Erythroblast (primary cell): Measurements from ENCODE around the gene PTAFR.

ENCODE experiments used
- DNase-seq, 2 experiments: peaks; one replicate each; lab custom pipeline; 2025; lab: John Stamatoyannopoulos, UW
- GATA1 ChIP-seq: IDR thresholded peaks from 2 replicates; pipeline ENCODE4 v1.6.1; 2011; ENCODE audit warnings: low read depth, mild to moderate bottlenecking, control low read depth, low read length, moderate library complexity
- POLR2A ChIP-seq: IDR thresholded peaks from 2 replicates; pipeline ENCODE4 v1.6.1; 2011; ENCODE audit warnings: mild to moderate bottlenecking, low read length

The PTAFR gene

GRCh38 chr1:28176492-28177470 is at the start of gene PTAFR:
TSS of gene PTAFR (minus strand) at chr1:28176690. CDS start at chr1:28151021, 25,669 bp downstream.
- DNase-seq = no peak
- TF ChIP-seq GATA1 (no peak), POLR2A (no peak)

GRCh38 chr1:28213315-28213714 is 36.8 kb upstream of the PTAFR start:
- no peak for TF ChIP-seq POLR2A
- TF ChIP-seq GATA1 = no peak

GRCh38 chr1:28209700-28210099 is 33.2 kb upstream of the PTAFR start:
- TF ChIP-seq GATA1 (no peak), POLR2A (no peak)
- no peak for DNase-seq

More at GRCh38 chr1:28213315-28213714, 36.8 kb upstream of the PTAFR start:
- DNase-seq = peak in 1 of 2 experiments; percentile 54

- peak; percentile 70 to 75 for DNase-seq
- TF ChIP-seq GATA1 (no peak), POLR2A (no peak)
Measured at GRCh38 chr1:28208818-28209441, 32.4 kb upstream of the PTAFR start.

GRCh38 chr1:28205243-28205642 is 28.8 kb upstream of the PTAFR start:
- DNase-seq = no peak
- TF ChIP-seq POLR2A (no peak), GATA1 (no peak)

GRCh38 chr1:28200234-28200873 is 23.9 kb upstream of the PTAFR start:
- TF ChIP-seq POLR2A (no peak), GATA1 (no peak)

GRCh38 chr1:28199328-28200233 is 23.1 kb upstream of the PTAFR start:
- DNase-seq = no peak
- TF ChIP-seq GATA1 (no peak), POLR2A (no peak)

More at GRCh38 chr1:28200234-28200873, 23.9 kb upstream of the PTAFR start:
- DNase-seq = no peak

GRCh38 chr1:28197682-28198415 is 21.4 kb upstream of the PTAFR start:
- no peak for DNase-seq
- TF ChIP-seq GATA1 = no peak
- TF ChIP-seq POLR2A = no peak

GRCh38 chr1:28196330-28196729 is 19.8 kb upstream of the PTAFR start:
- TF ChIP-seq POLR2A (no peak), GATA1 (no peak)
- no peak for DNase-seq

- TF ChIP-seq POLR2A (no peak), GATA1 (no peak)
- DNase-seq = no peak
Measured at GRCh38 chr1:28195780-28196179, 19.3 kb upstream of the PTAFR start.

- TF ChIP-seq POLR2A (no peak), GATA1 (no peak)
- DNase-seq = no peak
Measured at GRCh38 chr1:28194326-28195035, 18.0 kb upstream of the PTAFR start.
